WERI-Rb-1 (cell line): ENCODE measurements around the gene ERI2.
"Not testable (repeated sequence)": the region's sequence is repeated elsewhere in the genome, so short reads cannot be mapped to it uniquely, and the experiment has no call there.

Source experiments
- DNase-seq: peaks from one replicate; pipeline ENCODE4 v3.0.0-alpha.2; 2020
- H3K27ac ChIP-seq: fragments of 250-450 bp; sonication (Bioruptor Pico); 2 replicates; pipeline ENCODE4 v1.5.1; 2020; ENCODE audit warnings: mild to moderate bottlenecking, moderate library complexity
- H3K27me3 ChIP-seq: fragments of 250-450 bp; sonication (Bioruptor Pico); 2 replicates; pipeline ENCODE4 v1.5.1; 2021; ENCODE audit warnings: mild to moderate bottlenecking, low read depth, moderate library complexity; ENCODE audit not compliant: insufficient read depth, severe bottlenecking
- H3K36me3 ChIP-seq: fragments of 250-450 bp; sonication (Bioruptor Pico); 2 replicates; pipeline ENCODE4 v1.5.1; 2020; ENCODE audit warnings: mild to moderate bottlenecking, moderate library complexity
- H3K4me3 ChIP-seq: 2 replicates; pipeline ENCODE4 v1.5.1; 2011; ENCODE audit warnings: low read depth, mild to moderate bottlenecking, control low read depth, low read length
- H3K9me3 ChIP-seq: fragments of 250-450 bp; sonication (Bioruptor Pico); 2 replicates; pipeline ENCODE4 v1.5.1; 2021; ENCODE audit warnings: mild to moderate bottlenecking, moderate library complexity; ENCODE audit not compliant: severe bottlenecking
- CTCF ChIP-seq: IDR thresholded peaks from 2 replicates; pipeline ENCODE4 v1.5.1; 2011; ENCODE audit warnings: low read depth, mild to moderate bottlenecking, control low read depth, inconsistent platforms, low read length

Gene ERI2

GRCh38 chr16:20767577-20767976 is 38.7 kb downstream of the ERI2 start:
- no peaks in the 10 kb centered on the region for H3K9me3 ChIP-seq
- TF ChIP-seq CTCF, result no peak
- DNase-seq, result no peak
- no peaks in the 10 kb centered on the region for H3K36me3 ChIP-seq
- H3K27ac ChIP-seq, result no peak overlapping the region
- no peaks in the 10 kb centered on the region for H3K27me3 ChIP-seq
- H3K4me3 ChIP-seq, result no peak overlapping the region

GRCh38 chr16:20766294-20766693 is 40.0 kb downstream of the ERI2 start:
- Histone ChIP-seq H3K27ac (no peak overlapping the region), H3K27me3 (no peaks in the 10 kb centered on the region), H3K4me3 (no peak overlapping the region), H3K36me3 (no peaks in the 10 kb centered on the region), H3K9me3 (no peaks in the 10 kb centered on the region)
- TF ChIP-seq CTCF, result no peak
- DNase-seq, result no peak

GRCh38 chr16:20765732-20766131 is 40.5 kb downstream of the ERI2 start:
- no peak overlapping the region for H3K27ac ChIP-seq
- TF ChIP-seq CTCF, result no peak
- no peaks in the 10 kb centered on the region for H3K36me3 ChIP-seq
- no peaks in the 10 kb centered on the region for H3K9me3 ChIP-seq
- no peaks in the 10 kb centered on the region for H3K27me3 ChIP-seq
- DNase-seq, result no peak
- no peak overlapping the region for H3K4me3 ChIP-seq

GRCh38 chr16:20764448-20764847 is 41.8 kb downstream of the ERI2 start:
- not testable (repeated sequence) for H3K27ac ChIP-seq, H3K9me3 ChIP-seq, H3K4me3 ChIP-seq, H3K27me3 ChIP-seq, DNase-seq, H3K36me3 ChIP-seq

- no peak within 1 kb of the TSS for H3K27ac ChIP-seq
- DNase-seq, result no peak
- no peaks in the 10 kb centered on the region for H3K9me3 ChIP-seq
- H3K27me3 ChIP-seq, result no peaks in the 10 kb centered on the region
- no peak within 1 kb of the TSS for H3K4me3 ChIP-seq
- no peaks in the 10 kb centered on the region for H3K36me3 ChIP-seq
- no peak for TF ChIP-seq CTCF
These were observed 42.6 kb downstream of the ERI2 start, which contains the start of gene ACSM3 for GRCh38 chr16:20763461-20764232. Gene ACSM3, plus strand, starts transcription at chr16:20764014. Its CDS starts 6,021 bp downstream, at chr16:20770035.

GRCh38 chr16:20762404-20763123 is 43.7 kb downstream of the ERI2 start:
- Histone ChIP-seq H3K9me3 (no peaks in the 10 kb centered on the region), H3K36me3 (no peaks in the 10 kb centered on the region), H3K4me3 (no peak overlapping the region), H3K27me3 (no peaks in the 10 kb centered on the region), H3K27ac (no peak overlapping the region)
- no peak for TF ChIP-seq CTCF
- no peak for DNase-seq
